ENCODE results near the gene FEM1A. TPM values are rescaled to one million over a fixed set of nuclear protein-coding genes. Genes with fewer than 3 reads are reported as not detected.
A peak's percentile ranks its signal among the peaks of the same experiment; 100 is the strongest.
"Not testable (repeated sequence)": the region's sequence is repeated elsewhere in the genome, so short reads cannot be mapped to it uniquely, and the experiment has no call there.

Gene FEM1A
- total and polyA plus RNA-seq, 8 donors: 3.5 to 30.7 (median 9.0) TPM

GRCh38 chr19:4744451-4745174 lies 46.9 kb upstream of the FEM1A start:
- Histone ChIP-seq H3K27me3 (peaks cover 0 to 23% (median 0%) of the 10 kb centered on the region in 3 donors), H3K9me3 (no peaks in the 10 kb centered on the region), H3K27ac (peak overlapping the region in 2 of 5 donors; percentile 6 to 53), H3K36me3 (no peaks in the 10 kb centered on the region), H3K4me1 (peaks cover 0 to 11% (median 6%) of the 10 kb centered on the region in 4 donors), H3K4me3 (no peak overlapping the region)
- TF ChIP-seq EP300 (IDR thresholded peaks at IDR 0.05) (no peak), POLR2AphosphoS5 (IDR thresholded peaks at IDR 0.05) (no peak), POLR2A (IDR thresholded peaks at IDR 0.05) (no peak), CTCF (IDR thresholded peaks at IDR 0.05) (no peak)
- intact Hi-C loops (cut with DNase I; ENCODE audit: low total_unique reads): no loop called here
- peak in 1 of 2 donors; percentile 84 for DNase-seq
- 25 to 43% (median 36%) methylated on average over 8 of the region's 8 CpGs for WGBS, 5 donors

- H3K9me3 ChIP-seq; H3K4me3 ChIP-seq; H3K36me3 ChIP-seq; H3K27ac ChIP-seq; intact Hi-C loops (cut with DNase I; ENCODE audit: low total_unique reads); DNase-seq: not testable (repeated sequence)
- Histone ChIP-seq H3K27me3 (peaks cover 0 to 24% (median 0%) of the 10 kb centered on the region in 3 donors), H3K4me1 (peaks cover 0 to 11% (median 6%) of the 10 kb centered on the region in 4 donors)
- 68 to 78% (median 77%) methylated on average over 10 of the region's 10 CpGs for WGBS, 5 donors
Observed at GRCh38 chr19:4745175-4745574, 46.4 kb upstream of the FEM1A start.

- WGBS, 5 donors: 68 to 77% (median 75%) methylated on average over 8 of the region's 8 CpGs
- DNase-seq: no peak
- peaks cover 0 to 24% (median 0%) of the 10 kb centered on the region in 3 donors for H3K27me3 ChIP-seq
- no peak overlapping the region for H3K4me3 ChIP-seq
- intact Hi-C loops (cut with DNase I; ENCODE audit: low total_unique reads): no loop called here
- no peak overlapping the region for H3K27ac ChIP-seq
- H3K4me1 ChIP-seq: peaks cover 0 to 11% (median 6%) of the 10 kb centered on the region in 4 donors
- no peaks in the 10 kb centered on the region for H3K36me3 ChIP-seq
- H3K9me3 ChIP-seq: no peaks in the 10 kb centered on the region
- TF ChIP-seq CTCF (IDR thresholded peaks at IDR 0.05) (no peak), EP300 (IDR thresholded peaks at IDR 0.05) (no peak), POLR2A (IDR thresholded peaks at IDR 0.05) (no peak), POLR2AphosphoS5 (IDR thresholded peaks at IDR 0.05) (no peak)
Observed at GRCh38 chr19:4745986-4746385, 45.5 kb upstream of the FEM1A start.

GRCh38 chr19:4748185-4748584 lies 43.3 kb upstream of the FEM1A start:
- H3K27ac ChIP-seq: no peak overlapping the region
- H3K9me3 ChIP-seq: no peaks in the 10 kb centered on the region
- H3K36me3 ChIP-seq: no peaks in the 10 kb centered on the region
- peaks cover 0 to 19% (median 0%) of the 10 kb centered on the region in 3 donors for H3K27me3 ChIP-seq
- H3K4me3 ChIP-seq: no peak overlapping the region
- DNase-seq: no peak
- TF ChIP-seq EP300 (IDR thresholded peaks at IDR 0.05) (no peak), POLR2A (IDR thresholded peaks at IDR 0.05) (no peak), CTCF (IDR thresholded peaks at IDR 0.05) (no peak), POLR2AphosphoS5 (IDR thresholded peaks at IDR 0.05) (no peak)
- WGBS, 5 donors: 32 to 48% (median 40%) methylated on average over 11 of the region's 11 CpGs
- intact Hi-C loops (cut with DNase I; ENCODE audit: low total_unique reads): no loop called here
- peaks cover 0 to 11% (median 6%) of the 10 kb centered on the region in 4 donors for H3K4me1 ChIP-seq

DNA sequence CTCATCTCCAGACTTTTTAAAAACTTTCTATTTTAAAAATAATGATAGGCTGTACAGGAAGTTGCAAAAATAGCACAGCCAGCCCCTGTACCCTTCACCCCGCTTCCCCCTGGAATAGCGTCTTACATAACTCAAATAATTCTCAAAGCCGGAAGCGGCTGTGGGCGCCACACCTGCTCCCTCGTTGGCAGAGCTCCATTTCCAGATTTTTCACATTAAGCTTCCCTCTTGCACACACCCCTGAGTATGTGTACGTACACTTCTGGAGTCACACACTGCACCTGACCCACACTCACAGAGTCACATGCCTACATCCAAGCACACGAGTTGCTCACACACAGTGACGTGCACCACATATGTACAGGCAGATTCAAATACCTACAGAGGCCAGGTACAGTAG lies 42.9 kb upstream of the FEM1A start:
- no peak for DNase-seq
- WGBS, 5 donors: 42 to 57% (median 46%) methylated on average over 9 of the region's 9 CpGs
- TF ChIP-seq EP300 (IDR thresholded peaks at IDR 0.05) (no peak), POLR2A (IDR thresholded peaks at IDR 0.05) (no peak), CTCF (IDR thresholded peaks at IDR 0.05) (no peak), POLR2AphosphoS5 (IDR thresholded peaks at IDR 0.05) (no peak)
- H3K36me3 ChIP-seq: no peaks in the 10 kb centered on the region
- intact Hi-C loops (cut with DNase I; ENCODE audit: low total_unique reads): no loop called here
- H3K27ac ChIP-seq: no peak overlapping the region
- no peaks in the 10 kb centered on the region for H3K9me3 ChIP-seq
- no peak overlapping the region for H3K4me3 ChIP-seq
- H3K27me3 ChIP-seq: peaks cover 0 to 22% (median 0%) of the 10 kb centered on the region in 3 donors
- H3K4me1 ChIP-seq: peaks cover 0 to 11% (median 6%) of the 10 kb centered on the region in 4 donors
